ENCODE data around the gene TLR7. TPM values are rescaled to one million over a fixed set of nuclear protein-coding genes. Genes with fewer than 3 reads are reported as not detected.

The TLR7 gene
- total RNA-seq, 1 experiment from 2014 or later, result not detected

- Histone ChIP-seq H2BK12ac (ENCODE audit: insufficient read length, low read depth, low read length) (no peak overlapping the region), H3K14ac (ENCODE audit: insufficient read depth, low read length) (no peak overlapping the region), H4K20me1 (ENCODE audit: control insufficient read depth, insufficient read depth, insufficient read length) (no peaks in the 10 kb centered on the region), H2BK5ac (ENCODE audit: insufficient read length, low read length) (no peak overlapping the region), H2BK15ac (ENCODE audit: low read depth, low read length) (no peak overlapping the region), H3K27me3 (ENCODE audit: insufficient read depth, low read length) (no peaks in the 10 kb centered on the region), H3K23ac (ENCODE audit: insufficient read length, low read depth, low read length) (no peak overlapping the region), H3K79me1 (ENCODE audit: insufficient read depth, low read depth, low read length, poor library complexity, severe bottlenecking) (no peaks in the 10 kb centered on the region), H4K8ac (replicated peaks; ENCODE audit: insufficient read length, low read depth, low read length) (no peak overlapping the region), H4K5ac (ENCODE audit: insufficient read length, low read depth, low read length) (no peak overlapping the region), H4K91ac (ENCODE audit: insufficient read length, low read depth, low read length) (no peak overlapping the region), H2BK20ac (ENCODE audit: low read depth, low read length, poor library complexity, severe bottlenecking) (no peak overlapping the region), H3K23me2 (ENCODE audit: insufficient read length, low read depth, low read length, poor library complexity, severe bottlenecking) (no peaks in the 10 kb centered on the region), H3K27ac (ENCODE audit: insufficient read length, low read depth, low read length) (no peak overlapping the region), H3K79me2 (ENCODE audit: insufficient read depth, low read length) (no peaks in the 10 kb centered on the region), H3K18ac (ENCODE audit: insufficient read length, low read depth, low read length) (no peak overlapping the region), H3K9ac (ENCODE audit: extremely low read depth, insufficient read length, low read length) (no peak overlapping the region), H3K4me1 (ENCODE audit: insufficient read depth, low read length) (no peaks in the 10 kb centered on the region), H2AK5ac (ENCODE audit: insufficient read length, low read length) (no peak overlapping the region), H3K4ac (ENCODE audit: low read depth, low read length) (no peak overlapping the region), H2AFZ (ENCODE audit: low read length) (no peak overlapping the region), H3K4me2 (ENCODE audit: insufficient read depth, insufficient read length, low read length) (no peak overlapping the region), H3T11ph (ENCODE audit: low read length) (no peak overlapping the region), H2BK120ac (ENCODE audit: low read depth, low read length, poor library complexity, severe bottlenecking) (no peak overlapping the region), H3K56ac (ENCODE audit: insufficient read length, low read depth, low read length) (no peak overlapping the region), H3K9me3 (ENCODE audit: control insufficient read depth, low read depth, low read length) (peaks cover 5% of the 10 kb centered on the region)
- Mint-ChIP-seq H3K9me3 (peaks cover 53 to 59% of the 10 kb centered on the region in 2 experiments), H3K4me3 (no peak overlapping the region), H3K4me1 (no peaks in the 10 kb centered on the region), H3K36me3 (ENCODE audit: insufficient read depth in 1 of 3, low read depth in 3 of 3) (no peaks in the 10 kb centered on the region; a peak in 1 of 7 replicates), H3K27me3 (ENCODE audit: low read depth) (no peaks in the 10 kb centered on the region; the same call in 1 of the 2 replicates), H3K27ac (no peak overlapping the region)
- no peak for TF ChIP-seq CTCF (conservative IDR thresholded peaks at IDR 0.05)
- DNase-seq, result no peak
- no CpG with 5 or more reads among the region's 3 CpGs for WGBS (ENCODE audit: extremely low coverage, insufficient read length, low lambda C conversion rate)
Measured at GRCh38 chrX:12887767-12888166, 20.9 kb downstream of the TLR7 start.
